ENCODE measurements around the gene SLC9C2. TPM values are rescaled to one million over a fixed set of nuclear protein-coding genes. Genes with fewer than 3 reads are reported as not detected.
"Not testable (repeated sequence)": the region's sequence is repeated elsewhere in the genome, so short reads cannot be mapped to it uniquely, and the experiment has no call there.

Gene SLC9C2, protein sequence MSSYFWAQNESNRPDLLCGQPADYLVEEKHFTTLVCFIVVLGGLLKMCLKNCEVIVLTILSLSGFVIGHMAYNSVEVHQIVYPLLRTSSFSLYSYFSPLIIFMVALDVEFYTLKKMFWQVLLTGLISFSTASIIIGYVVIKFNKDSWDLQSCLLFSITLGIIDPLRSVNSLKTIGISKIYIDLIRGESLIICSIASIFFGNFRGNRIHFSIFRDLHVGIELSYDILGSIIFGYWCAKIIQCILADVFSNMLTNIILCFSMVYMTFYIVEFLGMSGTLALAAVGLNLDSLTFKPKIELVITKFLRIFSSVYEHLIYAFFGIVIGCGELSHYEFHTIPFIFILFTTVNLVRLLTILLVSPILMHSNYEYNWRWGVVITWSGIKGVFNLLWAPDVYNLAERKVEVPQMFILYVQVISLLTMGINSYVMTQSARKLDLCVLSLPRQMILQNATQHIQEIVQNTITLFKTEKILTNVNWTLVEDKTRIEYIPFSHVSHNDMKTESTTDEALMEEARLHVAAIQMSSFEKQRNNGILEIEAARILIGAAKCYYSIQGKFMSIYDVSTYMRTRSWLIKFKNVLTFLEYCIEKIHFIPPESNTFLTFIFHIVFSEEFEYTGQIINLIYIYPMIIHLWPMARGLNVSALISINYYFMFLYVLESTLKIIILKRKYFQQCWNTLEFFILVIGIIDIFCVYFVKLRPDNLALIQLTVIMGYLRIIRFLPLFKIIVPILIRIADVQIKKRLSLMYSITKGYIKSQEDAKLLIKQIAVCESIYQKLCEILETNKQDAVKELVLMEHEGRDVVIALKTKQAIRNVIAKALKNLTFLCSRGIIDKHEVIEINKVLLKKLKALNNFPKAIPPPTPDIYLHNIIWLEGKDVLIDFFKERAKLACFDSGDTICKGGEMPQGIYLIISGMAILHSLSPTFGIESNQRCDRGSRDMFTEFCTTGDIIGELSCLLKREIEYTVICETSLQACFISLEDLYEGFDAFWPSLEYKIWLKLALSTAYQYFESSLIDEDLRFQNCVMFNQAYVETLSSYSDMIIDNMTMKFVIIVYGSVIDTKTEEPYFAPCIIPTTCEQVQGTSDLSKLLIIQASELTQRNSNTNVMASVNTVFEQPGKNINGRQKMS
- polyA plus RNA-seq (ENCODE audit: insufficient read length): not detected

- DNase-seq (ENCODE audit: low read depth): no peak
Measured at GRCh38 chr1:173603056-173603591, at the start of gene SLC9C2. TSS of gene SLC9C2 (minus strand) at chr1:173603072. CDS start at chr1:173601776, 1,296 bp downstream.

GRCh38 chr1:173648880-173649605, 46.2 kb upstream of the SLC9C2 start:
- no peak for DNase-seq (ENCODE audit: low read depth)

DNA sequence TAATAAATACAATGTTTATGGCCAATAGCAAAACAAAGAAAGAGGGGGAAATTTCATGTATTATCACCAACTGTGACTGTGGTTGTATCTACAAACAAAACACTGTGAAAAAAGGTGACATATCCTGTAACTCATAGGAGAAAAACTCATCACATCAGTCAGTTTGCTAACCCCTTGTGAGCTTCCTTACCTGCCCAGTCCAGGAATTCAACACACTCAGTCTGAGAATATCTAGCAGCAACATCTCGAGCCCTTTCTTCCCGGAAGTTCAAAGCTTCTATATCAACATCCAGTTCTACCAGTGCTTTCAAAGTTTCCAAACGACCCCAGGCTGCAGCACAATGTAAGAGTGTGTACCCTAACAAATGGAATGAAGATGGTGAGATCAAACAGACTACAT, 43.8 kb upstream of the SLC9C2 start:
- DNase-seq (ENCODE audit: low read depth): no peak

DNA sequence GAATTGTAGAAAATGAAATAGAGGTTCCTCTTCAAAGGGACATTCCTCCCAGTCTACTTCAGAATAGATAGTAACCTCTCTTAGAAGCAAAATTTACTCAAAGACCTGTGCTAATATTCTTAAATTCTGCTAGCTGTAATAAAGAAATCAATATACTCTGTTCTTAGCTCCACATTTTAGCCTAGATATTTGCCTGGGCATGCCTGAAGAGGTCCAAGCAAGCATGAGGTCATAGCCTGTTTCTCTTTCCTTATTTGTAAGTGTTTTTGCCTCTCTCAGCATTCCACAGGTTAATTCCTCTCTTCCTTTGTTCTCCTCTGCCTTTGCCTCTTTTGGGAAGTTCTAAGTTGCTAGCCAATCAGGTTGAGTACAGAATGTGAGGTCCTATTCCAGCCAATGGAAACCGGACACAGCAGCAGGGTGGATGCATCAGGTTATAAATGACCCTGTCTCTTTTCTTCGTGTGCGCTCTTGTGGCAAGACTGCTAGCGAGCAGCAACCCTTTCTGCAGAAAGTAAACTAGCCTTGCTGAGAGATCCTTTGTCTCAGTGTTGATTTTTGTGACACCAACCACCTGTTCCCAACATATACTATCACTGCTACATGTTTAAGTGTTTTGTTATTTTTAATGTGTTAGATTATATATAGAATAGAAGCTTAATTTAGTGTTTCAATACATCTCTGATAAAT, 39.7 kb upstream of the SLC9C2 start:
- not testable (repeated sequence) for DNase-seq (ENCODE audit: low read depth)

DNA sequence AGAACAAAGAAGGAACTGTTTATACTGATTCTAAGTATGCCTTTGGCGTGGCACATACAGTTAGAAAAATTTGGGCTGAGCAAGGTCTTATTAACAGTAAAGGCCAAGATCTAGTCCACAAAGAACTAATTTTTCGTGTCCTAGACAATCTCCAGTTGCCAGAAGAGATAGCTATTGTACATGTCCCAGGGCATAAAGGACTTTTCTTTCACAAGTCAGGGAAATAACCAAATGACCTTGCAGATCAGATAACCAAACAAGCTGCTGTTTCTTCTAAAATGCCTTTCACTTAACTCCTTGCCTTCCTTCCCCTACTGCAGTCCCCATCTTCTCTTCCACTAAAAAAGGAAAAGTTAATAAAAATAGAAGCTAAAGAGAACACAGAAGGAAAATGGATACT, 36.2 kb upstream of the SLC9C2 start:
- DNase-seq (ENCODE audit: low read depth): no peak

- DNase-seq (ENCODE audit: low read depth): no peak
Measured at GRCh38 chr1:173638043-173639021, 35.5 kb upstream of the SLC9C2 start.

DNA sequence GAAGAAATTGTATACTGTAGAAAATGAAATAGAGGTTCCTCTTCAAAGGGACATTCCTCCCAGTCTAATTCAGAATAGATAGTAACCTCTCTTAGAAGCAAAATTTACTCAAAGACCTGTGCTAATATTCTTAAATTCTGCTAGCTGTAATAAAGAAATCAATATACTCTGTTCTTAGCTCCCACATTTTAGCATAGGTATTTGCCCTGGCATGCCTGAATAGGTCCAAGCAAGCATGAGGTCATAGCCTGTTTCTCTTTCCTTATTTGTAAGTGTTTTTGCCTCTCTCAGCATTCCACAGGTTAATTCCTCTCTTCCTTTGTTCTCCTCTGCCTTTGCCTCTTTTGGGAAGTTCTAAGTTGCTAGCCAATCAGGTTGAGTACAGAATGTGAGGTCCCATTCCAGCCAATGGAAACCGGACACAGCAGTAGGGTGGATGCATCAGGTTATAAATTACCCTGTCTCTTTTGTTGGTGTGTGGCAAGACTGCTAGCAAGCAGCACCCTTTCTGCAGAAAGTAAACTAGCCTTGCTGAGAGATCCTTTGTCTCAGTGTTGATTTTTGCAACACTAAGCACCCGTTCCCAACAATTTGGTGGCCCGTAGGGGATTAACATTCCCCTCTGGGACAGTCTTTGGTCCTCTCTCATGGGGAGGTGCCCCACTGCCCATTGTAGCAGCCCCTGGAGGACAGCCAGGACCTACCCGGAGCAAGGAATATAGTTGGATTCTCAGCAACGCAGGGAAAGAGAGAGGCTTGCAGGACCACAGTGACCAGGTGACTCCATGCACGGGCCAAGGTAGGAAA, 34.6 kb upstream of the SLC9C2 start:
- DNase-seq (ENCODE audit: low read depth): not testable (repeated sequence)

DNA sequence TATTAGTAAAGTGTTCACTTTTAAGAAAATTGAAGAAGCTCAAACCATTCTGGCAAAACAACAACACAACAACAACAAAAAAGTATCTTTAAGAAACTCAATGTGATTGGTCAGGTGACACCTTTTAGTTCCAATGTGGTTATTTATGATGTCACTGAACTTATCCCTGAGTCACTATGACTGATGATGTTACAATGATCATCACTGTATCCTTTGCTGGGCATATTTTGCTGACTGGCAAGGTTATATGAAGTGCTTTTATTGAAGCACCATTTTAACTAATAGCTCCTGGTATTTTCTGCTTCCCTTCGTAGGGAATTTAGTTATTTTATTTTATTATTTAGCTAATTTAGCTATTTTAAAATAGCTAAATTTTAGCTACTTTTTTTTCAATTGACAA, 32.2 kb upstream of the SLC9C2 start, which contains the start of gene TEX50:
Gene TEX50 (plus strand): TSS at position 223 of the 400 bp plus-strand sequence. CDS start 184 bp downstream, outside the sequence.
- no peak for DNase-seq (ENCODE audit: low read depth)

GRCh38 chr1:173628888-173629287, 26.0 kb upstream of the SLC9C2 start:
- DNase-seq (ENCODE audit: low read depth): no peak

DNA sequence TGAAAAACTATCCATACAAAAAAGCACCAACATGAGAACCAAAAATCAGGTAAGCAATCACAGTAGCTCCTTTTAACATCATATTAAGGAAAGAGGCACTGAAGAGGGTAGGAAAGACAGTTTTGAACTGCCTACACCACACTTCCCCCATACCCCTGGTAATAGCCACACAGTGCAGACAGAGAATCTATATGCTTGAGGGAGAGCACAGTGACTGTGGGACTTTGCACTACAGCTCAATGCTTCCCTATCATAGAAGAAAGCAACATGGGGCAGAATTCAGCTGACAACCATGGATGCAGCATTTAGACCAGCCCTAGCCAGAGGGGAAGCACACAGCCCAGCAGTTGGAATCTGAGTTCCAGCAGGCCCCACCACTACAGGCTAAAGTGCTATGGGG, 24.4 kb upstream of the SLC9C2 start:
- no peak for DNase-seq (ENCODE audit: low read depth)

DNA sequence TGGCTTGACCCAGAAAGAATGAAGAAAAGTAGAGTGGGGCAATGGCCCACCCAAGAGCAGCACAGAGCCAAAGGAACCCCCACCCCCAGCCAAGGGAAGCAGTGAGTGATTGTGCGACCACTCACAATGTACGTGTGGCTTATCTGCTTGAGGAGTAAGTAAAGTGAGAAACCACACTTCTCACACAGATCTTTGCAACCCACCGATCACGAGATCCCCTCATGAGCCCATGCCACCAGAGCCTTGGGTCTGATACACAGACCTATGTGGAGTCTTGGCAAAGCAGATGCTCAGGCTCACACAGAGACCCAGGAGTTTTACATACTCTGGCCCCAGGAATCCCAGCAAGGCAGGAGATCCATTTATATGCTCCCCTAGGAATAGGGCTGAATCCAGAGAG, 14.0 kb upstream of the SLC9C2 start:
- no peak for DNase-seq (ENCODE audit: low read depth)

DNA sequence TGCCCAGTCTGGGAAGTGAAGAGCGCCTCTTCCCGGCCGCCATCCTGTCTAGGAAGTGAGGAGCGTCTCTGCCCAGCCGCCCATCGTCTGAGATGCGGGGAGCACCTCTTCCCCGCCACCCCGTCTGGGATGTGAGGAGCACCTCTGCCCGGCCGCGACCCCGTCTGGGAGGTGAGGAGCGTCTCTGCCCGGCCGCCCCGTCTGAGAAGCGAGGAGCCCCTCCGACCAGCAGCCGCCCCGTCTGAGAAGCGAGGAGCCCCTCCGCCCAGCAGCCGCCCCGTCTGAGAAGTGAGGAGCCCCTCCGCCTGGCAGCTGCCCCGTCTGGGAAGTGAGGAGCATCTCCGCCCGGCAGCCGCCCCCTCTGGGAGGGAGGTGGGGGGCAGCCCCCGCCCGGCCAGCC, 10.2 kb upstream of the SLC9C2 start:
- not testable (repeated sequence) for DNase-seq (ENCODE audit: low read depth)

- DNase-seq (ENCODE audit: low read depth): no peak
Measured at GRCh38 chr1:173608503-173609216, 5.8 kb upstream of the SLC9C2 start.

- no peak for DNase-seq (ENCODE audit: low read depth)
Measured at GRCh38 chr1:173601588-173601987, 1.3 kb downstream of the SLC9C2 start.

- DNase-seq (ENCODE audit: low read depth): no peak
Measured at GRCh38 chr1:173596097-173596825, 6.6 kb downstream of the SLC9C2 start.

DNA sequence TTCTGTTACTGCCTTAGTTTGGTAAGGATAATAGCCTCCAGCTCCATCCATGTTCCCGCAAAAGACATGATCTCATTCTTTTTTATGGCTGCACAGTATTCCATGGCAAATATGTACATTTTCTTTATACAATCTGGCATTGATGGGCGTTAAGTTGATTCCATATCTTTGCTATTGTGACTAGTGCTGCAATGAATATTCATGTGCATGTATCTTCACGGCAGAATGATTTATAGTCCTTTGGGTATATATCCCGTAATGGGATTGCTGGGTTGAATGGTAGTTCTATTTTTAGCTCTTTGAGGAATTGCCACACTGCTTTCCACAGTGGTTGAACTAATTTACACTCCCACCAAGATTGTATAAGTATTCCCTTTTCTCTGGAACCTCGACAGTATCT, 11.7 kb downstream of the SLC9C2 start:
- not testable (repeated sequence) for DNase-seq (ENCODE audit: low read depth)

- DNase-seq (ENCODE audit: low read depth): no peak
Measured at GRCh38 chr1:173590557-173590956, 12.3 kb downstream of the SLC9C2 start.
